GM18868 (cell line): ENCODE results near the gene DCAF5.
A peak's percentile ranks its signal among the peaks of the same experiment; 100 is the strongest.

ENCODE experiments used
- ATAC-seq: cut with Tn5 transposase; IDR thresholded peaks from one replicate; pipeline ENCODE4 v1.9.1; 2021; ENCODE audit warnings: mild to moderate bottlenecking, moderate library complexity; ENCODE audit not compliant: unreplicated experiment

The DCAF5 gene

DNA sequence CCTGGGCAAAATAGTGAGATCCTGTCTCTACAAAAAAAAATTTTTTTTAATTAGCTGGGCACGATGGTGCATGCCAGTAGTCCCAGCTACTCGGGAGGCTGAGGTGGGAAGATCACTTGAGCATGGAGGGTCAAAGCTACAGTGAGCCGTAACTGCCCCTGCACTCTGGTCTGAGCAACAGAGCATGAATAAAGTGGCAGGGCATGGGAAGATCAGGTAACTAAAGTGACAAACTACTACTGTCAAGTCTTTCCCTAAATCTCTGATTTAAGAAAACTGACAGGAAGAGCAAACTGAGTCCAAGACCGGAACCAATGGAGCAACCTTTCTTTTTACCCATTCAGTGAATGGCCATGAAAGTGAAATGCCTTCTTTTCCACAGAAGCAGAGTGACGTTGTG lies 10.8 kb downstream of the DCAF5 start:
- no peak for ATAC-seq

DNA sequence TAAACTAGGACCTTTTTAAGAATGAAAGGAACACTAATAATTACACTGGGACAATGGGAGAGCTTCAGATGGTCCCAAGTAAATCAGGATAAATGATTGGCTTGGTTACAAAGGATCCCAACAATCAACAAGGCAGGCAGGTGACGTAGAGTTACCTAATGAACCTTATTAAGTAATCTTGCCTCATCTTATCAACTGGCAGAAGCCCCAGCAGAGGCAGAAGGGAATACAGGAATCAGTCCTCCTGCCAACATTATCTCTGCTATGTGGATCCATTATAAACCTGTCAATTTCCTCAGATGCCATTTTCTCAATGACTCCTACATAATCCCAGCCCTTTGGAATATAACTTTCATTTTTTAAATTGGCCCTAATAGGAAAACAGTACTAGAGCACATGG lies 11.4 kb downstream of the DCAF5 start:
- no peak for ATAC-seq

DNA sequence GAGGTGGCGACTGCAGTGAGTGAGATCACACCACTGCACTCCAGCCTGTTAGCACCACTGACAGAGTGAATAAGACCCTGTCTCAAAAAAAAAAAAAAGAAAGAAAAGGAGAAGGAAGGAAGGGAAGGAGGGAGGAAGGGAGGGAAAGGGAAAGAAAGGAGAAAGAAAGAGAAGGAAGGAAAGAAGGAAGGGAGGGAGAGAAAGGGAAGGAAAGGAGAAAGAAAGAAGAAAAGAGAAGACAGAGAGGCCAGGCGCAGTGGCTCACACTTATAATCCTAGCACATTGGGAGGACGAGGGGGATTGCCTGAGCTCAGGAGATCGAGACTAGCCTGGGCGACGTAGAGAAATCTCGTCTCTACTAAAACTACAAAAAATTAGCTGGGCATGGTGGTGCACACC lies 13.2 kb downstream of the DCAF5 start:
- ATAC-seq: no peak

DNA sequence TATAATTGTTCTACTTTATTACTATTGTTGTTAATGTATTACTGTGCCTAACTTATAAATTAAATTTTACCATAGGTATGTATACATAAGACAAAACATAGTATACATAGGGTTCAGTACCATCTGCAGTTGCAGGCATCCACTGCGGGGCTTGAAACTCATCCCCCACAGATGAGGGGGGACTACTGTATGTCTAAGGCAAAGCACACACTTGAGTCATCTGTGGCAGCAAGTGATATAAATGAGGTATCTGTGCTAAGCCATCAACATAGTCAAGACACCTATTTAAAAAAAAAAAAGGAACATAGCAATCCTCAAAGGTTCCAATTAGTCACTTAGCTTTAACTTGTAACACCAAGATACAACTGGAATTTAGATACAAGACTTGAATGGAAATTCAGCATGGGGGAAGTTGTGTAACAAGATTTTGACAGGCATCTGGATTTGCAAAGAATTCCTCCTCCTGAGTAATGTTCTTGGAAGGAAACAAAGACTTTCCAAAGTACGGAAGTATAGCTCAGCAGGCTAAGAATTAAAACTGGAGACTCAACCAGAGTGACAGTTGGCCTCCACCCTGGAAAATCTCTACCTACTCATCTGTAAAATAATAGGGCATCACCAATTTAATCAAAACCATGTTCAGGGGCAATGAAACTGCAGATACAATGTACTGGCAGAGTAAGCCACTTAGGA lies 14.9 kb downstream of the DCAF5 start:
- ATAC-seq: peak; percentile 86

DNA sequence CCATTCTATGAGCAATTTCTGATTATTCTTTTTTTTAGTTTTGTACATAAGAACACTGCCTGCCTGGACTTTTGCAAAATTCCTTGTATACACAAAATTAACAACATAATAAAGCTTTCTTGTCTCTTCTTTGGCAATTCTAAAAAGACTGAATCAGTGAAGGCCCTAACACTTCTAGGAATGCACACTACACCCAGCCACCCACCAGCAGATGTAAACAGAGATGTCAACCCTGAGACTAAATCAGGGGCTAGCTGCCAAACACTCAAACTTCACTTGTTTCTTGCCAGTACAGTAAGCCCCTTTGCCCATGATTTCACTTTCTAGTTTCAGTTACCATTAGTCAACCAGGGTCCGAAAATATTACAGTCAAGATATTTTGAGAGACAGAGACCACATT lies 15.5 kb downstream of the DCAF5 start:
- peak; percentile 80 for ATAC-seq

DNA sequence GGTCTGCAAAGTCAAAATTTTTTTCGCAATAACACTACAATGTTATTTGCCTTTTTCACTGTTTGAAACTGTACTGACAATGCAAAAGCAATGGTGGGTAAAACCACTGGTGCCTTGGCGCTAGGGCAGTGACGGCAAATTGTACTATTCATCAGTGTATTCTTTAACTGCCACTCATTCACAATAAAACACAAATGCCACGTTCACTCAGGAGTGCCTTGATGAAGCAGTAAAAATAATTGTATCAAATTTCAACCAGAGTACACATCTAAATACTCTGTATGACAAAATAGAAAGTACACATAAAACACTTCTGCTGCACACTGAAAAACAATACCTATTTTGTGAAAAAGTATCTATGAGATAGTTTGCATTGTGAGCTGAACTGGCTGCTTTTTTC lies 17.8 kb downstream of the DCAF5 start:
- ATAC-seq: no peak

DNA sequence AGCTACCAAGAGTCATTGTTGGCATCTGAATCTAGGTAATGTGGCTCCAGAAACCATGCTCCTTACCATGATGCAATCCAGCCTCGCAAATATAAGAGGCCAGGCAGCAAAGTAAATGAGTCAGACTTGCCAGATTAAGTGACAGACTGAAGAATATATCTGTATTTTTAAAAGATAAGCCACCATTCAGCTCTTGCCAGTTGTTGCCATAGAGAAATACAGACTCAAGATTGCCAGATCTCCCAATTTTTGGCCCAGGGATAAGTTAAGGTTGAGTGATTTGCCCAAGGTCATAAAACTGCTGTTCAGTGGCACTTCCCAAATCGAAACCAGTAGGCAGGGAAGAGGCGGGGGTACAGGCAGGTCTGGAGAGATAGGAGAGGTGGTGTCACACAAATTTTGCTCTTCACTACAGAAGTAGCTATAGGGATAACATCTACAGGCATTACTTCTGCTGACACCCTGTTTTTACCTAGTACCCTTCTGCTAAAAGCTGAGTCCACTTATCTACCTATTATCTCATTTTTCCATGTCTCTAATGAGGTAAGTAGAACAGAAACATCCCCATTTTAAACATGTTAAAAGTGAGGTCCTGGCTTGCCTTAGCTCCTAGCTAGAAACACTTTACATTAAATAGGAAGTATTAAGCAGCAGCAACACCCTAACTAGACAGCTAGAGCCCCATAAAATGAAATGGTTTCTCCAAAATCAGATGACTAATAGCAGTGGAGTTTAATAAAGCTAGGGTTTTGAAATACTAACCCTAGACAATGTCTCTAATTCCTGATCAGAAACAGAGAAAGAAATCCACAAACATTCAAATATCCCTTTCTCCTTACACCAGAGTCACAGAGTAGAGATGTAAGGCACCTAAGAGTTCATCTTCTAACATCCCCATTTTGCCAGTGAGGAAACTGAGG lies 19.5 kb downstream of the DCAF5 start:
- no peak for ATAC-seq

DNA sequence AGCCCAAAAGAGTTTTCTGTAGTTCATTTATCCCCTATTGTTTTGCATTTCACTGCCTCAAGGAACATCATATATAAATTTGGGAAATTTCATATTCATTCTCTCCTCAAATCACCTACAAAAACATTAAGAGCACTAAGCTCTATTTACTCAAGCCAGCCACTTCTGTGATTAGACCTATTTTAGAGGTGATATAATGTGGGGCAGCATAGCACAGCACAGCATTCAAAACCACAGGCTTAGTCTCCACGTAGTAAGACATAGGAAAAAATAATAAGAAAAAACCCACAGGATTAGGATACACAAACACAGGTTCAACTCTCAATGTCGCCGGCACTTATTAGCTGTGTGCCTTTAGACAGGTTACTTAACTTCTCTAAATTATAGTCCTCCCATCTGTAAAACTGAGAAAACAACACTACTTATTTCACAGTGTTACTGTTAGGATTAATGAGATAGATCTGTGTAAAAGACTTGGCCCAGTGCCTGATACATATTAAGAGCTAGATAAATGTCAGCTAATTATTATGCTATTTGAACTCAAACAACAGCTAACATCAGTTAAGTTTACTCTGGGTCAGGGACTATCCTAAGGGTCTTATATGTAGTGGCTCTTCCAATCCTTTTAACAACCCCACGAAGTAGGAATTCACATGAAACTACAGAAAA lies 20.3 kb downstream of the DCAF5 start:
- ATAC-seq: no peak

DNA sequence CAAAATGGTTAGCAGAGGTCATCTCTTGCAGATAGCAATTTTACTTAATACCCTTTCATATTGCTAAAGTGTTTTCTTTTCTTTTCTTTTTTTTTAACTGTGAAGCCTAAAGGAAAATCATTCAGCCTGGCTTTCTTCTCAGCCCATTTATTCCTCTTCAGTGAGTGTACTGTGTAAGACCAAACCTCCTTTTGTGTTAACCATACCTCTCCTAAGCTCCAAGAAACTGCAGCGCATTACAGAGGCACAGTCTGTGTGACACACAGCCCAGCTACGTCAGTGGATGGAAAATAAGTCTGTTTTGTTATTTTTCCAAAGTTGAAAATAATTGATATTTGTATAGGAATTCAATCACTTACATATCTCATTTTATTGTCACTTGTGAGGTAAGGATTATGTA lies 21.7 kb downstream of the DCAF5 start:
- no peak for ATAC-seq

DNA sequence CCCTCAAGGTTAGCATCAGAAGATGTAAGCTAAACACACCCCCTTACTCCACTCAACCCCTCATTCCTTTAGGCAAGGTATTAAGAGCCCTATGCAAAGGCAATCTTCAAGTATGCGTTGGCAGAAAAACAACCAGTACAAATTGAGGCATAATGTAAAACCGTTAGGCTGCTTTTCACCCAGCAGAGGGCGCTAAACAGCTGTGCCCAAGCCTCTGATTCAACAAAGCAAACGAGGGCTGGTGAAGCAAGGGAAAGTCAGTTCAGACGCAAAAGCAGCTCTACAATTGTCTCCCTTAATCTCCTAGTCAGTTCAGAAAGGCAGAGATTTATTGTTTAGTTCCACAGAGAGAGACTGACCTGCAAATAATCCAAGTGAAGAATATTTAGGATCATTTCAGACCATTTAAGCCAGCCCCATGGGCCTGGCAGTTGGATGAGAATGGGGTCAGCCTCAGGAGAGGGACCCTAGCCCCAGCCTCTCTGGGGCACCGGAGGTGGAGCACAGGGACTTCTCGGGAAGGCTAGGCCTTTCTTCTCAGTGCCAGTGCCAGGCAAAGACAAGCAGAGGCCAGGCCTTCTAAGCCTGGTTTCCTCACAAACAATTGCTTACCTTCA lies 23.5 kb downstream of the DCAF5 start:
- no peak for ATAC-seq

DNA sequence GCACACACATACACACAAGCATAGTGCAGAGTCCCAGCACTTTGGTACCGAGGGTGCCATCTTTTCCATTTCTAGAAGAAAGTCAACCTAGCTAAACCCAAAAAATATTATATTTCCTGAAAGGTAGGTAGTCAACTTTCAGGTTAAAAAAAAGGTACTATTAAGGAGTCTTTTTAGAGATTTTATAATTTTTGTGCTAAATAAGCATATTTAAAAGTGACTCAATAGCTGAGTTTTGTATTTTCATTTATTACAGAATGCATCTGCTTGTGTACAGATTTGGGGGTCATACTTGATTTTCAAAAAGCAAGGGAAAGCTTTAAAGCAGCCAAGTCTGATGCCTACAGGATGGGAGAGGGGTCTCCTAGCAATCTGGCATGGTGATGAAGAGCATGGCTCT lies 34.6 kb downstream of the DCAF5 start:
- no peak for ATAC-seq

DNA sequence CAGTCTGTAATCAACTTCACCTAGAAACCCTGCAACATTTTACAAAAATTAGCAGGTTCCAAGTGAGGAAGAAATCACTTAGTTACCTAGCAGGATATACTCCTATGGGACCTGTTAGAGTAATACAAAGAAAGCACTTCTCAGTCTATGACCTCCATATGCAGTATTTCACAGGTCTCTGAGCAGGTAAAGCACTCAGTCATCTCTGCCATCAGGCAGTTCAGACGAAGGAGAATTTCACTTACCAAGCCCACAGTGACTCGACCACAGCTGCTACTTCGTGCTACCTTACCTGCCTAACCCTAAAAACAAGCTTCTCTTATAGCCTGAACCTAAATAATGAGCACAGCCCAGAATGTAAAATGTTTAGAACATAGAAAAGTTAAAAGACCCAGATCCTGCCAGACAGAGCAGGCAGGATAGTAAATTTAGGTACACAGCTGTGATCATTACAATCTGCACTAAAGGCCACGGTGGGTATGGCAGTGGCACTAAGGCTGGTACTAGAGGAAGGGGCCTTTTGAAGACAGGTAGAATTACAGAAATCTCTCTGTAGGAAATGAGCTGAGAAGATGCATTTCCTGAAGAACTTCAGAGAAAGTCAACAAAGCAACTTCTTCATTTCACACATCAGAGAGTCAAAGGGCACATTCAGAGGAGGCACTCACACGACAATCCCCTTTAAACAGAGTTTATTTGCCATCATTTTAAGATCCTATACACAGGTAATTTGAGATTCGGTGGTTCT lies 35.7 kb downstream of the DCAF5 start:
- no peak for ATAC-seq

DNA sequence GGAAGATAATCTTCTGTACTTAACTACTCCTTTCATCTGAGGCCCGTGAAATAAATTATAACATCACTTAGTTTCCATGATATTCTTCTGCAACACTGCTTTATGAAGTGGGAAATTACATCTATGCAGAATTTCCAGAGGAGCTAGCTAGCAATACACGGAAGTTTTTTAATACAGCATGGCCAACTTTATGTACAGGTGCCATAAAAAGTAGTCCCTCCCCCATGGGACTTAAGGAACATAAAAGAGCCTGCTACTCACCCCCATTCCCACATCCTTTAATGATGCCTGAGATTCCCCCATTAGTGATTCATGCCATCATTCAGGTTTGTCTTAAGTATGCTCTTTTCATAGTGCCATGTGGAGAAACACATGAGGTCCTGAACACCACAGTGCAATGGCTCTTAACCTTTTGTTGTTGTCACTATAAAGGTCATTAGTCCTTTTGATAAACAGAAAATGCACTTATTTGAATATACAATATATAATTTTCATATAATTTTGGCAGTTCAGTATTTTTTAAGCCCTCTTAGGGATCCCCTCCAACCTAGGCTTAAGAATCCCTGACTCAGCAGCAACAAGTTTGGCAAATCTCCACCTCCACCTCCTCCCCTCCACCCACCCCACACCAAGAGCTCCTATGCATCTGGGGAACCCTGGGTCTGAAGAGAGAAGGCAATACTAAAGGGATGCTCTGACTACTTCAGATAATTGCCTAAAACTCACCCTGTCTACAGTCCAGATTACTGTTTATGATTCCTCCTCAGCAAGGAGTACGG lies 37.3 kb downstream of the DCAF5 start:
- ATAC-seq: no peak

DNA sequence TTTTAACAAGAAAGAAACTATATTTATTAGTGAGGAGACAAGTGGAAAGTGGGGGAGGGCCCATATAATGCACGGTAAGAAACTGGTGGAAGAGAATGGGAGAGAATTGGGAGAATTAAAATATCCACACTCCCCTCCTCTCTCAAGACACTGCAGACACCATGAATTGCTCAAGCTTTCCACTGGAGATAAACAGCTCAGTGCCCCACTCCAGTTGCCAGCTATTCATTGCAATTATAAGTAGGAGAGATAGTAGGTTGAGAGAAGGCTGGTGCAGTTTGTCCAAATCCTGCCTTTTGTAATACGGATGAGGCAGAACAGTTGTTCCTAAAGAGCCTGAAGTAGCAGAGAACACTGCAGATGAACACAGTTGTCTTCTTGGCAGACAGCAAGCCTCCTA lies 38.2 kb downstream of the DCAF5 start:
- no peak for ATAC-seq

DNA sequence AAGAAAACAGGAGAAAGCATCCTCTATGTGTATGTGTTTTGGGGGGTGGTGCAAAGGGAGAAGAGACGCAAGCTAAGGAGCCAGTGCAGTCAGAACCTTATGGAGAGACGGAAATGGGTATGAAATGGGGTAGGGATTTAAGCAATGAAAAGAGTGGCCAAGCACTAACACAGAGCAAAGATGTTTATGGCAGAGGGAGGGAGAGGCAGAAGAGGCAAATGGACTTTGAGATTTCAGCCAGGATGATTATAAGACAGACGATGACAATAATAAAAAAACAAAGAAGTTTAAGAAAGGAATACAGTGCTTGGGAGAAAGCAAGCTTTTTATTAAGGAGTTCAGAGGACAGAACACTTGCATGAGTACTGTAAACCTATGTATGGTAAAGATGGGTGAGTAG lies 44.6 kb downstream of the DCAF5 start:
- no peak for ATAC-seq

DNA sequence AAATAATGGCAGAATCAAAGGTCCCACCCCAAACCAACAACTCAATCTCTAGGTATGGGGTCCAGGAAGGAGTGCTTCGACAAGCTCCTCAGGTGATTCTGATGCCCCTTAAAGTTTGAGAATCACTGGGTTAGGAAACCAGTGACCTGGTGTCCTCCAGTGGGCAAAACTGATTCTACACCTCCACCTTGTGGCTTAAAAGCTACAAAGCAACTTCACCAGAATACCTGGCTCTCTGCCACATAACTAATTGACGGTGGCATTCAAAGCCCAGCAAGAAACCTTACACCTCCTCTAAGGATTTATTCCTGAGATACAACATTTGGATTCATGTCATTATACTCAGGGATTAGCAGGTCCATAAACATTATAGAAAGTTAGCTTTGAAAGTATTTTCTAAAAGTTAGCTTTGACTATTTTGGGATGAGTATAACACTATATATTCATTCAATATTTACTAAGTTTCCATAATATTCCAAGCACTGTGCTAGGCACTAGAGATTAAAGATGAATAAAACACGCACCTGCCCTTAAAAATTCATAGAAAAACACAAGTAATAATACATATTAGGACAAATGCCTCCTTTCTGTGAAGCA lies 45.4 kb downstream of the DCAF5 start:
- no peak for ATAC-seq

DNA sequence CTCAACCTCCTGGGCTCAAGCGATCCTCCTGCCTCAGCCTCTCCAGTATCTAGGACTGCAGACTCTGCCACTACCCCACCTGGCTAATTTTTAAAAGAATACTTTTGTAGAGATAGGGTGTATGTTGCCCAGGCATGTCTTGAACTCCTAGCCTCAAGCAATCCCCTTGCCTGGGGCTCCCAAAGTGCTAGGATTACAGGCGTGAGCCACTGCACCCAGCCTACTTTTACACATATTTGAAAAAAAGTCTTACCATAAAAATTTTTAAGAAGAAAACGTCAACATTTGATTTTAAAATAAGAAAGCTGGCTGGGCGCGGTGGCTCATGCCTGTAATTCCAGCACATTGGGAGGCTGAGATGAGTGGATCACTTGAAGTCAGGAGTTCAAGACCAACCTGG lies 46.5 kb downstream of the DCAF5 start:
- no peak for ATAC-seq

DNA sequence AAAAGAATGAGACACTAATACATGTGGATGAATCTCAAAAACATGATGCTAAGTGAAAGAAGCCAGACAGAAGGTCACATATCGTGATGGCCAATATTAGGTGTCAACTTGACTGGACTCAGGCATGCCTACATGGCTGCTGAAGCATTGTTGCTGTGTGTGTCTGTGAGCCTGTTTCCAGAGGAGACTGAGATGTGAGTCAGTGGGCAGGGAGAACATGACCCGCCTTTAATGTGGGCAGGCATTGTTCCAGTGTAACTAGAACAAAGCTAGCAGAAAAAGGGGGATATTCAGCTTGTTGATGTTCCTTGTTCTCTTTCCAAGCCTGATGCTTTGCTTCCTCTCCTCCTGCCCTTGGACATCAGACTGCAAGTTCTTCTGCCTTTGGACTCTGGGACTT lies 47.6 kb downstream of the DCAF5 start:
- no peak for ATAC-seq

DNA sequence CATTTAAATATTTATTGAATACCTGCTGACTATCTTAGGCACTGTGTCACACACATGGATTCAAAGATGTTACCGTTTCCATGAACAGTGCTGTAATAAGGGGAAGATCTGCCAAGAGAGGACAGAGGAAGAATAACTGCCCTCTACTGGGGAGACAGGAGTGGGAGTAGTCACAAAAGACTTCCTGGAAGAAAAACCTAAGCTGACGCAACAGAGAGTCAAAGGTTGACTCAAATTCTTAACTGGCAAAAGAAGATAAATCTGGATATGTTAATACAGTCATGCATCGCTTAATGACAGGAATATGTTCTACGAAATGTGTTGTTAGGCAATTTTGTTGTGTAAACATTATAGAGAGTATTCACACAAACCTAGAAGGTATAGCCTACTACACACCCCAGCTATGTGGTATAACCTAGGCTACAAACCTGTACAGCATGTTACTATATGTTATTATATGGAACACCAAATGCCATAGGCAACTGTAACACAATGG lies 51.5 kb downstream of the DCAF5 start:
- no peak for ATAC-seq
